K562 (cell line): ENCODE data around the gene PLAC1. TPM values are rescaled to one million over a fixed set of nuclear protein-coding genes. Genes with fewer than 3 reads are reported as not detected.

Experiments
- ATAC-seq: fragments of 200-7000 bp; cut with Tn5 transposase; 3 replicates; pipeline ENCODE4 v1.9.1; 2020; ENCODE audit warnings: moderate library complexity
- BruUV-seq: library from RNA; stranded (reverse); fragments of 400-500 nt; replicated peaks from 2 replicates; lab custom pipeline; 2021; lab: Mats Ljungman, UMichigan
- CTCF ChIA-PET: fragments of 300-600 bp; formaldehyde crosslinking; extraction: SDS; loops from one replicate; lab custom pipeline; 2021; ENCODE audit warnings: low intra/inter-chr PET ratio; lab: Yijun Ruan, JAX
- POLR2A ChIA-PET: fragments of 300-600, 350-650 bp; sonication (Branson Sonifier 250); formaldehyde crosslinking; extraction: SDS; loops from one replicate; lab custom pipeline; 2021; ENCODE audit warnings: antibody characterized with exemption, inconsistent platforms; lab: Yijun Ruan, JAX
- DNase-seq, 4 experiments: peaks; one replicate each; pipeline versions ENCODE4 v3.0.0 to v3.0.0-alpha.2; 2011 to 2018; ENCODE audit warnings: low spot score in 3 of 4, mixed read lengths in 3 of 4; ENCODE audit errors: extremely low read depth in 1 of 4
- FAIRE-seq: peaks from 2 replicates; lab custom pipeline; 2011; peaks lifted over from hg19 to GRCh38; lab: Jason Lieb, UNC
- H2AFZ ChIP-seq: 2 replicates; pipeline ENCODE4 v1.6.0; 2011; ENCODE audit warnings: low read depth, low read length, control low read depth, inconsistent platforms
- H3K27ac ChIP-seq: fragments of 200-600 bp; 3 replicates; pipeline ENCODE4 v1.8.0; 2011; ENCODE audit warnings: low read depth, mild to moderate bottlenecking, control low read depth, inconsistent platforms, low read length, moderate library complexity, mixed read lengths; ENCODE audit errors: extremely low read depth
- H3K27me3 ChIP-seq, 2 experiments: fragments of 300-600 bp in 1 of 2; 2 replicates in 1 of 2; 3 replicates in 1 of 2; pipeline versions ENCODE4 v1.6.0 to v1.8.0; 2011; ENCODE audit warnings: inconsistent platforms in 2 of 2, low read length in 2 of 2, mild to moderate bottlenecking in 1 of 2, mixed read lengths in 1 of 2, moderate library complexity in 1 of 2; ENCODE audit not compliant: control insufficient read depth in 2 of 2, insufficient read depth in 2 of 2
- H3K36me3 ChIP-seq: fragments of 300-600 bp; 3 replicates; pipeline ENCODE4 v1.8.0; 2011; ENCODE audit warnings: mild to moderate bottlenecking, low read length, inconsistent platforms; ENCODE audit not compliant: control insufficient read depth, insufficient read depth
- H3K4me1 ChIP-seq, 2 experiments: fragments of 200-600 bp in 1 of 2; replicated peaks in 1 of 2; 2 replicates in 1 of 2; 3 replicates in 1 of 2; pipeline versions ENCODE4 v1.5.1 to v1.8.0; 2011; ENCODE audit warnings: inconsistent platforms in 2 of 2, low read length in 2 of 2, mild to moderate bottlenecking in 1 of 2, mixed read lengths in 1 of 2, moderate library complexity in 1 of 2; ENCODE audit not compliant: control insufficient read depth in 2 of 2, insufficient read depth in 2 of 2
- H3K4me2 ChIP-seq: 2 replicates; pipeline ENCODE4 v1.6.1; 2011; ENCODE audit warnings: low read length, control low read depth, inconsistent platforms, mixed read lengths; ENCODE audit not compliant: insufficient read depth
- H3K4me3 ChIP-seq: fragments of 200-600 bp; sonication (generic), shearing (Covaris generic); 2 replicates; pipeline ENCODE4 v1.5.1; 2016; ENCODE audit warnings: control low read depth, inconsistent platforms
- H3K79me2 ChIP-seq: fragments of 200-600 bp; 3 replicates; pipeline ENCODE4 v1.8.0; 2011; ENCODE audit warnings: low read length, inconsistent platforms; ENCODE audit not compliant: control insufficient read depth, insufficient read depth
- H3K9ac ChIP-seq, 2 experiments: 2 replicates each; pipeline versions ENCODE4 v1.6.0 to v1.6.1; 2011; ENCODE audit warnings: low read depth in 2 of 2, low read length in 2 of 2, control low read depth in 1 of 2, inconsistent platforms in 1 of 2, mild to moderate bottlenecking in 1 of 2, mixed read lengths in 1 of 2; ENCODE audit not compliant: insufficient read depth in 1 of 2
- H3K9me1 ChIP-seq: one replicate; pipeline ENCODE4 v1.6.0; 2011; ENCODE audit warnings: inconsistent platforms, mild to moderate bottlenecking, low read length, moderate library complexity; ENCODE audit not compliant: control insufficient read depth, insufficient read depth
- H3K9me3 ChIP-seq: replicated peaks from 2 replicates; pipeline ENCODE4 v1.5.1; 2011; ENCODE audit warnings: low read depth, low read length, inconsistent platforms; ENCODE audit not compliant: control insufficient read depth, insufficient read depth
- H4K20me1 ChIP-seq: replicated peaks from 2 replicates; pipeline ENCODE4 v1.6.1; 2011; ENCODE audit warnings: low read length, inconsistent platforms, mixed read lengths; ENCODE audit not compliant: control insufficient read depth, insufficient read depth
- BCOR ChIP-seq: fragments of 450-650 bp; IDR thresholded peaks from 2 replicates; pipeline ENCODE4 v1.6.1; 2016
- EGR1 ChIP-seq: fragments of 450-650 bp; conservative IDR thresholded peaks from 2 replicates; pipeline ENCODE4 v1.6.1; 2017; ENCODE audit warnings: mild to moderate bottlenecking
- FOSL1 ChIP-seq: fragments of 200-800 bp; sonication (Bioruptor generic); conservative IDR thresholded peaks from 2 replicates; pipeline ENCODE4 v1.6.1; 2016; ENCODE audit warnings: missing genetic modification characterization, missing compliant biosample characterization
- MCM2 ChIP-seq: fragments of 450-650 bp; IDR thresholded peaks from 2 replicates; pipeline ENCODE4 v1.6.1; 2017; ENCODE audit warnings: low read depth, mild to moderate bottlenecking
- NFYB ChIP-seq: IDR thresholded peaks from 2 replicates; pipeline ENCODE4 v1.6.1; 2011; ENCODE audit warnings: mild to moderate bottlenecking, moderate library complexity; ENCODE audit not compliant: insufficient read length; ENCODE audit errors: extremely low read depth
- NR0B1 ChIP-seq: fragments of 450-650 bp; IDR thresholded peaks from one replicate; pipeline ENCODE4 v1.6.1; 2018; ENCODE audit warnings: mild to moderate bottlenecking, moderate library complexity; ENCODE audit not compliant: partially characterized antibody
- SMAD4 ChIP-seq: fragments of 250-450 bp; sonication (Bioruptor Pico); conservative IDR thresholded peaks from 2 replicates; pipeline ENCODE4 v1.8.0; 2021; ENCODE audit warnings: inconsistent platforms, mild to moderate bottlenecking, moderate library complexity
- YY1 ChIP-seq, 3 experiments: IDR thresholded peaks; 2 replicates each; pipeline ENCODE4 v1.6.1; 2011; ENCODE audit warnings: low read length in 2 of 3, mild to moderate bottlenecking in 2 of 3, moderate library complexity in 2 of 3, borderline replicate concordance in 1 of 3, control low read depth in 1 of 3, low read depth in 1 of 3; ENCODE audit not compliant: insufficient read depth in 3 of 3, insufficient replicate concordance in 2 of 3, control insufficient read depth in 1 of 3, insufficient read length in 1 of 3; ENCODE audit errors: extremely low read depth in 1 of 3
- ZFP91 ChIP-seq: sonication (generic); formaldehyde crosslinking; IDR thresholded peaks from 2 replicates; pipeline ENCODE4 v1.8.0; 2022; ENCODE audit warnings: mild to moderate bottlenecking, missing genetic modification reagents
- ZNF133 ChIP-seq: fragments of 250-450 bp; sonication (Bioruptor Pico); IDR thresholded peaks from 2 replicates; pipeline ENCODE4 v1.4.0; 2020; ENCODE audit warnings: mild to moderate bottlenecking
- ZNF134 ChIP-seq: fragments of 250-450 bp; sonication (Bioruptor Pico); conservative IDR thresholded peaks from 2 replicates; pipeline ENCODE4 v1.4.0; 2020
- ZNF263 ChIP-seq: sonication (generic); formaldehyde crosslinking; IDR thresholded peaks from 2 replicates; pipeline ENCODE4 v1.8.0; 2022; ENCODE audit warnings: mild to moderate bottlenecking, missing genetic modification reagents, borderline replicate concordance
- WGBS: fragments of 100-300 bp; shearing (Covaris generic); methylation state at CpG from one replicate; pipeline ENCODE4 v1.1.6; 2016; ENCODE audit warnings: low coverage, mixed read lengths; ENCODE audit not compliant: insufficient coverage; ENCODE audit errors: missing lambda C conversion rate; 5-methylcytosine and 5-hydroxymethylcytosine counted together
- in situ Hi-C: fragments of 300-500 bp; cut with MboI; formaldehyde crosslinking; loops from 4 replicates; pipeline ENCODE4 v1.15.0; 2018; ENCODE audit warnings: inconsistent platforms, mixed read lengths
- intact Hi-C: fragments of 100-400 bp; cut with micrococcal nuclease; formaldehyde crosslinking; loops from 2 replicates; pipeline ENCODE4 v1.14.2; 2022
- polyA plus RNA-seq, 8 experiments: library from polyadenylated mRNA; depleted of rRNA in 4 of 8; stranded (reverse) in 5 of 8; unstranded in 3 of 8; fragments of >200 nt; fragmentation: Nextera tagmentation in 2 of 8; fragmentation: Illumina TruSeq in 1 of 8; extraction: Ambion mirVana in 2 of 8; extraction: Trizol in 1 of 8; gene quantifications; 2 replicates each; pipeline versions ENCODE4 v1.2.1 to v1.2.3, GENCODE V29; 2011 to 2014; ENCODE audit warnings: inconsistent platforms in 1 of 8, missing spikeins in 1 of 8
- total RNA-seq, 7 experiments: library from RNA; depleted of rRNA in 6 of 7; stranded (reverse); fragments of >200 nt in 6 of 7; fragmentation: Illumina TruSeq in 2 of 7; extraction: Trizol in 2 of 7; gene quantifications; 2 replicates each; pipeline versions ENCODE4 v1.2.1 to v1.2.3, GENCODE V29; 2011 to 2021; ENCODE audit warnings: low replicate concordance in 1 of 7
- TF ChIP-seq, protein P1 (sequence below): fragments of 450-650 bp; IDR thresholded peaks from 2 replicates; pipeline ENCODE4 v1.6.1; 2017; ENCODE audit warnings: antibody characterized with exemption, mild to moderate bottlenecking

Gene PLAC1
- total and polyA plus RNA-seq, 9 of the 15 experiments (the other 6 are each of a cell fraction or from before 2014, with no cell fraction given) = 0.82 to 9.1 (median 1.7) TPM

- Histone ChIP-seq H3K9me1 (no peaks in the 10 kb centered on the region), H4K20me1 (no peaks in the 10 kb centered on the region), H3K27me3 (no peaks in the 10 kb centered on the region), H3K4me2 (no peak overlapping the region), H3K9me3 (no peaks in the 10 kb centered on the region), H3K4me3 (no peak overlapping the region), H3K36me3 (no peaks in the 10 kb centered on the region), H3K4me1 (no peaks in the 10 kb centered on the region; a peak in 1 of 5 replicates), H3K27ac (no peak overlapping the region), H2AFZ (no peak overlapping the region), H3K79me2 (no peaks in the 10 kb centered on the region), H3K9ac (no peak overlapping the region)
- 9% methylated on average over 3 of the region's 3 CpGs for WGBS
- no TSS peak for BruUV-seq
- ChIA-PET POLR2A (no interaction called here), CTCF (no interaction called here)
- intact Hi-C loops = no loop called here
- FAIRE-seq (no peak), DNase-seq (no peak), ATAC-seq (no peak)
- in situ Hi-C loops = no loop called here
- TF ChIP-seq YY1 (IDR thresholded peaks at IDR 0.05; ENCODE audit: borderline replicate concordance in 1 of 3, control insufficient read depth in 1 of 3, extremely low read depth in 1 of 3, insufficient read depth in 3 of 3, insufficient read length in 1 of 3, insufficient replicate concordance in 2 of 3, low read depth in 1 of 3, low read length in 2 of 3) (no peak), EGR1 (no peak), BCOR (no peak), SMAD4 (CRISPR knock-in tag) (no peak), MCM2 (no peak), ZNF263 (CRISPR knock-in tag) (no peak), ZNF134 (CRISPR knock-in tag) (no peak), NR0B1 (no peak), NFYB (no peak), ZNF133 (CRISPR knock-in tag) (no peak), FOSL1 (tag) (no peak), ZFP91 (CRISPR knock-in tag) (no peak)
- TF ChIP-seq, protein P1, sequence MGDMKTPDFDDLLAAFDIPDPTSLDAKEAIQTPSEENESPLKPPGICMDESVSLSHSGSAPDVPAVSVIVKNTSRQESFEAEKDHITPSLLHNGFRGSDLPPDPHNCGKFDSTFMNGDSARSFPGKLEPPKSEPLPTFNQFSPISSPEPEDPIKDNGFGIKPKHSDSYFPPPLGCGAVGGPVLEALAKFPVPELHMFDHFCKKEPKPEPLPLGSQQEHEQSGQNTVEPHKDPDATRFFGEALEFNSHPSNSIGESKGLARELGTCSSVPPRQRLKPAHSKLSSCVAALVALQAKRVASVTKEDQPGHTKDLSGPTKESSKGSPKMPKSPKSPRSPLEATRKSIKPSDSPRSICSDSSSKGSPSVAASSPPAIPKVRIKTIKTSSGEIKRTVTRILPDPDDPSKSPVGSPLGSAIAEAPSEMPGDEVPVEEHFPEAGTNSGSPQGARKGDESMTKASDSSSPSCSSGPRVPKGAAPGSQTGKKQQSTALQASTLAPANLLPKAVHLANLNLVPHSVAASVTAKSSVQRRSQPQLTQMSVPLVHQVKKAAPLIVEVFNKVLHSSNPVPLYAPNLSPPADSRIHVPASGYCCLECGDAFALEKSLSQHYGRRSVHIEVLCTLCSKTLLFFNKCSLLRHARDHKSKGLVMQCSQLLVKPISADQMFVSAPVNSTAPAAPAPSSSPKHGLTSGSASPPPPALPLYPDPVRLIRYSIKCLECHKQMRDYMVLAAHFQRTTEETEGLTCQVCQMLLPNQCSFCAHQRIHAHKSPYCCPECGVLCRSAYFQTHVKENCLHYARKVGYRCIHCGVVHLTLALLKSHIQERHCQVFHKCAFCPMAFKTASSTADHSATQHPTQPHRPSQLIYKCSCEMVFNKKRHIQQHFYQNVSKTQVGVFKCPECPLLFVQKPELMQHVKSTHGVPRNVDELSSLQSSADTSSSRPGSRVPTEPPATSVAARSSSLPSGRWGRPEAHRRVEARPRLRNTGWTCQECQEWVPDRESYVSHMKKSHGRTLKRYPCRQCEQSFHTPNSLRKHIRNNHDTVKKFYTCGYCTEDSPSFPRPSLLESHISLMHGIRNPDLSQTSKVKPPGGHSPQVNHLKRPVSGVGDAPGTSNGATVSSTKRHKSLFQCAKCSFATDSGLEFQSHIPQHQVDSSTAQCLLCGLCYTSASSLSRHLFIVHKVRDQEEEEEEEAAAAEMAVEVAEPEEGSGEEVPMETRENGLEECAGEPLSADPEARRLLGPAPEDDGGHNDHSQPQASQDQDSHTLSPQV = no peak
These were observed 44.9 kb downstream of the PLAC1 start for GRCh38 chrX:134613396-134613795.
